Measurements from ENCODE around the gene TNPO1. TPM values are rescaled to one million over a fixed set of nuclear protein-coding genes. Genes with fewer than 3 reads are reported as not detected.
"Not testable (repeated sequence)": the region's sequence is repeated elsewhere in the genome, so short reads cannot be mapped to it uniquely, and the experiment has no call there.

TNPO1 gene
- total RNA-seq (ENCODE audit: insufficient read depth, low replicate concordance) = 114 TPM

- DNase-seq (ENCODE audit: low spot score) = peak; percentile 95
Observed at GRCh38 chr5:72816284-72817075, at the start of gene TNPO1. Gene TNPO1, plus strand, starts transcription at chr5:72816661. Its CDS starts 77 bp downstream, at chr5:72816738.

GRCh38 chr5:72767289-72768010, 49.0 kb upstream of the TNPO1 start:
- DNase-seq (ENCODE audit: low spot score) = no peak

- no peak for DNase-seq (ENCODE audit: low spot score)
Observed at GRCh38 chr5:72770266-72770665, 46.2 kb upstream of the TNPO1 start.

- no peak for DNase-seq (ENCODE audit: low spot score)
Observed at GRCh38 chr5:72776684-72777083, 39.8 kb upstream of the TNPO1 start.

GRCh38 chr5:72779520-72779919, 36.9 kb upstream of the TNPO1 start:
- DNase-seq (ENCODE audit: low spot score) = no peak

- DNase-seq (ENCODE audit: low spot score) = no peak
Observed at GRCh38 chr5:72783354-72783753, 33.1 kb upstream of the TNPO1 start.

GRCh38 chr5:72784129-72784528, 32.3 kb upstream of the TNPO1 start:
- no peak for DNase-seq (ENCODE audit: low spot score)

GRCh38 chr5:72785801-72786200, 30.7 kb upstream of the TNPO1 start:
- DNase-seq (ENCODE audit: low spot score) = no peak

GRCh38 chr5:72786676-72787075, 29.8 kb upstream of the TNPO1 start:
- DNase-seq (ENCODE audit: low spot score) = peak; percentile 14

GRCh38 chr5:72788866-72789505, 27.5 kb upstream of the TNPO1 start:
- DNase-seq (ENCODE audit: low spot score) = no peak

GRCh38 chr5:72790186-72790585, 26.3 kb upstream of the TNPO1 start:
- no peak for DNase-seq (ENCODE audit: low spot score)

GRCh38 chr5:72792662-72793061, 23.8 kb upstream of the TNPO1 start:
- DNase-seq (ENCODE audit: low spot score) = not testable (repeated sequence)

- DNase-seq (ENCODE audit: low spot score) = no peak
Observed at GRCh38 chr5:72796001-72796400, 20.5 kb upstream of the TNPO1 start.

GRCh38 chr5:72799721-72800120, 16.7 kb upstream of the TNPO1 start:
- DNase-seq (ENCODE audit: low spot score) = no peak

GRCh38 chr5:72808637-72809036, 7.8 kb upstream of the TNPO1 start:
- DNase-seq (ENCODE audit: low spot score) = not testable (repeated sequence)

- DNase-seq (ENCODE audit: low spot score) = no peak
Observed at GRCh38 chr5:72811849-72812248, 4.6 kb upstream of the TNPO1 start.

- no peak for DNase-seq (ENCODE audit: low spot score)
Observed at GRCh38 chr5:72812488-72812887, 4.0 kb upstream of the TNPO1 start.

- no peak for DNase-seq (ENCODE audit: low spot score)
Observed at GRCh38 chr5:72814104-72814503, 2.4 kb upstream of the TNPO1 start.

- no peak for DNase-seq (ENCODE audit: low spot score)
Observed at GRCh38 chr5:72814864-72815263, 1.6 kb upstream of the TNPO1 start.

- DNase-seq (ENCODE audit: low spot score) = no peak
Observed at GRCh38 chr5:72815580-72816283, 729 bp upstream of the TNPO1 start.

- DNase-seq (ENCODE audit: low spot score) = peak; percentile 69
Observed at GRCh38 chr5:72817076-72817481, 618 bp downstream of the TNPO1 start.

All from umbilical cord (tissue), 2 donors.